Tibial nerve (tissue), 4 donors: ENCODE data around the gene PRKCD. TPM values are rescaled to one million over a fixed set of nuclear protein-coding genes. Genes with fewer than 3 reads are reported as not detected.

ENCODE experiments used
- DNase-seq, 2 donors: peaks; one replicate each; pipeline ENCODE4 v3.0.0-alpha.2; 2019; ENCODE audit warnings: low spot score in 2 of 2
- H3K27ac ChIP-seq, 4 donors: fragments of 200-600 bp; sonication (generic) in 3 of 4; one replicate each; pipeline ENCODE4 v1.5.1; 2017 to 2019; ENCODE audit warnings: mild to moderate bottlenecking in 1 of 4
- H3K27me3 ChIP-seq, 2 donors: fragments of 200-600 bp; sonication (generic) in 1 of 2; one replicate each; pipeline versions ENCODE4 v1.5.1 to v1.6.0; 2017 to 2019
- H3K36me3 ChIP-seq, 3 donors: fragments of 200-600 bp; sonication (generic); one replicate each; pipeline ENCODE4 v1.5.1; 2018 to 2019
- H3K4me1 ChIP-seq, 4 donors: fragments of 200-600 bp; sonication (generic) in 3 of 4; one replicate each; pipeline ENCODE4 v1.5.1; 2017 to 2019
- H3K4me3 ChIP-seq, 4 donors: fragments of 200-600 bp; sonication (generic) in 3 of 4; one replicate each; pipeline ENCODE4 v1.5.1; 2017 to 2019; ENCODE audit warnings: mild to moderate bottlenecking in 1 of 4, moderate library complexity in 1 of 4
- H3K9me3 ChIP-seq, 4 donors: fragments of 200-600 bp; sonication (generic) in 3 of 4; one replicate each; pipeline ENCODE4 v1.5.1; 2017 to 2019
- CTCF ChIP-seq, 5 experiments: fragments of 200-600 bp in 3 of 5; fragments of 450-650 bp in 2 of 5; sonication (generic) in 3 of 5; IDR thresholded peaks; one replicate each; pipeline ENCODE4 v1.5.1; 2016 to 2019; ENCODE audit warnings: antibody characterized with exemption in 5 of 5, mild to moderate bottlenecking in 3 of 5, moderate library complexity in 2 of 5
- EP300 ChIP-seq, 2 donors: sonication (generic); formaldehyde crosslinking; IDR thresholded peaks; one replicate each; pipeline ENCODE4 v1.6.1; 2017; ENCODE audit warnings: antibody characterized with exemption in 2 of 2, mild to moderate bottlenecking in 1 of 2
- POLR2A ChIP-seq, 2 donors: fragments of 450-650 bp; IDR thresholded peaks; one replicate each; pipeline ENCODE4 v1.6.1; 2017; ENCODE audit warnings: antibody characterized with exemption in 2 of 2, mild to moderate bottlenecking in 2 of 2, moderate library complexity in 2 of 2
- WGBS, 2 donors: methylation state at CpG; one replicate each; pipeline ENCODE4 v1.1.5; 2018; 5-methylcytosine and 5-hydroxymethylcytosine counted together
- total RNA-seq, 4 donors: library from RNA; depleted of rRNA; stranded (reverse); fragments of >200 nt; gene quantifications; one replicate each; pipeline ENCODE4 v1.1.0, GENCODE V29; 2016

Gene PRKCD
- total RNA-seq, 4 donors from 2014 or later, result 13.5 to 30.6 (median 19.9) TPM

DNA sequence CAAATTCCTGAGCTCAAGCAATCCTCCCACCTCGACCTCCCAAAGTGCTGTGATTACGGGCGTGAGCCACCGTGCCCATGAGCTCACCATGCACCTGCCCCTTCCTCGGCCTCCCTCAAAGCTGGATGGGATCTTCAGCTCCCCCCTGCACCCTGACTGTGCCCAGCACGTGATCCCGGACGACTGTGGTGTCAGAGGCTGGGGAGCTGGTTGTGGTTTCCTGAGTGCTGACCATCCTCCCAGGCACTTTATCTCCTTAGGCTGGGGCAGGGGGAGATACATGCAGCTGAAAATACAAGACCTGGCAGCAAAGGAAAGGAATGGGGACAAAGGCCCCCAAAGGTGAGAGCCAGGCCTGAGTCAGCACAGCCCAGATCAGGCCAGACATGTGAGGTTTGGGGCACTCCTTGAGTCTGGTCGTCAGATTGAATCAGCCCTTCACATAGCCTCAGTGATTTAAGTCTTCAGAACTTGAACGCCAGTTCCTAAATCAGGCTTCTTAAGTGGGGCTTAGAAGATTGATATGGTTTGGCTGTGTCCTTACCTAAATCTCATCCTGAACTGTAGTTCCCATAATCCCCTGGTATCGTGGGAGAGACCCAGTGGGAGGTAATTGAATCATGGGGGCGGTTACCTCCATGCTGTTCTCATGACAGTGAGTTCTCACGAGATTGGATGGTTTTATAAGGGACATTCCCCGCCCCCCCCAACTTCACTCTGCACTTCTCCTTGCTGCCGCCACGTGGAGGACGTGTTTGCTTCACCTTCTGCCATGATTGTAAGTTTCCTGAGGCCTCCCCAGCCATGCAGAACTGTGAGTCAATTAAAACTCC, 35.8 kb downstream of the PRKCD start:
- TF ChIP-seq POLR2A (IDR thresholded peaks at IDR 0.05) (no peak), EP300 (IDR thresholded peaks at IDR 0.05) (no peak), CTCF (IDR thresholded peaks at IDR 0.05) (peak in 1 of 5 experiments; percentile 12)
- Histone ChIP-seq H3K4me1 (peaks cover 0 to 33% (median 5%) of the 10 kb centered on the region in 4 donors), H3K9me3 (no peaks in the 10 kb centered on the region), H3K27me3 (no peaks in the 10 kb centered on the region), H3K36me3 (peaks cover 0 to 17% (median 0%) of the 10 kb centered on the region in 3 donors), H3K4me3 (no peak overlapping the region), H3K27ac (no peak overlapping the region)
- peak in 1 of 2 donors; percentile 29 for DNase-seq
- 58 to 61% methylated on average over 15 to 17 of the region's 17 CpGs for WGBS, 2 donors

- Histone ChIP-seq H3K27me3 (no peaks in the 10 kb centered on the region), H3K36me3 (peaks cover 0 to 1% (median 0%) of the 10 kb centered on the region in 3 donors), H3K4me1 (peaks cover 0 to 27% (median 4%) of the 10 kb centered on the region in 4 donors), H3K27ac (no peak overlapping the region), H3K4me3 (no peak overlapping the region), H3K9me3 (no peaks in the 10 kb centered on the region)
- no peak for TF ChIP-seq EP300 (IDR thresholded peaks at IDR 0.05)
- 55 to 62% methylated on average over 10 of the region's 10 CpGs for WGBS, 2 donors
- no peak for DNase-seq
Observed at GRCh38 chr3:53198256-53198977, 37.4 kb downstream of the PRKCD start.

- no peak for TF ChIP-seq POLR2A (IDR thresholded peaks at IDR 0.05)
- TF ChIP-seq CTCF (IDR thresholded peaks at IDR 0.05), result no peak
- no peak for TF ChIP-seq EP300 (IDR thresholded peaks at IDR 0.05)
- H3K4me3 ChIP-seq, result no peak overlapping the region
- DNase-seq, result no peak
- WGBS, 2 donors, result 83 to 88% methylated on average over 7 of the region's 7 CpGs
- no peaks in the 10 kb centered on the region for H3K36me3 ChIP-seq
- no peaks in the 10 kb centered on the region for H3K27me3 ChIP-seq
- peaks cover 0 to 21% (median 1%) of the 10 kb centered on the region in 4 donors for H3K4me1 ChIP-seq
- no peaks in the 10 kb centered on the region for H3K9me3 ChIP-seq
- H3K27ac ChIP-seq, result no peak overlapping the region
Observed at GRCh38 chr3:53198996-53199395, 38.0 kb downstream of the PRKCD start.

- WGBS, 2 donors, result 60 to 64% methylated on average over 3 of the region's 3 CpGs
- no peaks in the 10 kb centered on the region for H3K27me3 ChIP-seq
- peaks cover 0 to 13% (median 0%) of the 10 kb centered on the region in 4 donors for H3K4me1 ChIP-seq
Observed at GRCh38 chr3:53199834-53200233, 38.8 kb downstream of the PRKCD start.

More at GRCh38 chr3:53199834-53200233, 38.8 kb downstream of the PRKCD start:
- TF ChIP-seq CTCF (IDR thresholded peaks at IDR 0.05) (no peak), POLR2A (IDR thresholded peaks at IDR 0.05) (no peak), EP300 (IDR thresholded peaks at IDR 0.05) (no peak)
- DNase-seq, result no peak
- Histone ChIP-seq H3K36me3 (no peaks in the 10 kb centered on the region), H3K27ac (no peak overlapping the region), H3K4me3 (no peak overlapping the region), H3K9me3 (no peaks in the 10 kb centered on the region)
